Vagina (tissue), 2 donors: ENCODE results near the gene COASY.

ENCODE experiments used
- CTCF ChIP-seq, 3 experiments: fragments of 450-650 bp in 2 of 3; fragments of 200-600 bp in 1 of 3; sonication (generic) in 1 of 3; IDR thresholded peaks; one replicate each; pipeline ENCODE4 v1.5.1; 2017 to 2019; ENCODE audit warnings: antibody characterized with exemption in 3 of 3, mild to moderate bottlenecking in 2 of 3, moderate library complexity in 2 of 3
- POLR2A ChIP-seq, 2 donors: fragments of 450-650 bp; IDR thresholded peaks; one replicate each; pipeline ENCODE4 v1.6.1; 2017; ENCODE audit warnings: antibody characterized with exemption in 2 of 2, mild to moderate bottlenecking in 2 of 2, moderate library complexity in 2 of 2
- POLR2AphosphoS5 ChIP-seq, 2 donors: sonication (generic); formaldehyde crosslinking; IDR thresholded peaks; one replicate each; pipeline ENCODE4 v1.9.0; 2017; ENCODE audit warnings: antibody characterized with exemption in 2 of 2, mild to moderate bottlenecking in 2 of 2, low read depth in 1 of 2; ENCODE audit not compliant: insufficient read depth in 1 of 2

- TF ChIP-seq CTCF (IDR thresholded peaks at IDR 0.05) (no peak), POLR2AphosphoS5 (IDR thresholded peaks at IDR 0.05; ENCODE audit: insufficient read depth in 1 of 2, low read depth in 1 of 2) (no peak), POLR2A (IDR thresholded peaks at IDR 0.05) (no peak)
Observed at GRCh38 chr17:42613699-42614295, 51.8 kb downstream of the COASY start.
